DMS53 treated with DMSO at 0.1 percent for 48 hours (cell line): ENCODE results near the gene ENDOG.
"Not testable (repeated sequence)": the region's sequence is repeated elsewhere in the genome, so short reads cannot be mapped to it uniquely, and the experiment has no call there.

Experiments used
- DNase-seq: peaks from one replicate; lab custom pipeline; 2025; ENCODE audit not compliant: unreplicated experiment; lab: John Stamatoyannopoulos, UW

Gene ENDOG

GRCh38 chr9:128818099-128818838, at the start of gene ENDOG:
Gene ENDOG (plus strand): TSS chr9:128818500. CDS start chr9:128818685, 185 bp downstream.
- DNase-seq = peak; percentile 97

- DNase-seq = no peak
These were observed 49.7 kb upstream of the ENDOG start for GRCh38 chr9:128768606-128769005.

- no peak for DNase-seq
These were observed 47.8 kb upstream of the ENDOG start for GRCh38 chr9:128770286-128771030.

DNA sequence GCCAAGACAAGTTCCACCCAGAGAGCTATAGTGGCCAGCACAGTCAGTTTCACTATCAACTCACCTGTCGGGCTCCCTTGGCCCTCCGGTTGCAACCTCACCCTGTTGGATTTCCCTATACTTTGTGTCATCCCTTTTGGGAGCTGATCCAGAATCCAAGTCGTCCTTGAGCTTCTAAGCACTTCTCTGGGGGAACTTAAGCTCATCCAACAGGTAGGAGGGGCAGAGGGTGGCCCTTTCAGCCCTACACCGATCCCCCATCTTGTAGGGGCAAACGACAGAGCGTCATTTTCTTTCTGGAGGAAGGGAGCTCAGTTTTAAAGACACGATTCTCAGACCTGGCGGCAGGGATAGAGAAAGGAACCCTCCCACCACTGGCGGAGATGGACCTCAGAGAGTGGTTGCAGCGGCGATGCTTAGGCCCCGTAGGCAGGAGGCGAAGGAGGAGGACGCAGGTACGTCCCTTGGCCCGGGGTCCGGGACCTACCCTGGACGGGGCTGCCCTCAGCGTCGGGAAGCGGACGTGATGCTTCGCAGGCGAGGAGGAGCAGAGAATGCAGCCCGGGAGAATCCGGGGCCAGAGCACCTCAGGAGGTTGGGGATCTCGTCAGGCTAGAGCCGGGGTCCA, 47.1 kb upstream of the ENDOG start:
- DNase-seq = no peak

GRCh38 chr9:128771745-128772519, 46.4 kb upstream of the ENDOG start, which contains the start of gene ZER1:
Gene ZER1 (minus strand): TSS chr9:128771927. CDS start chr9:128755565, 16,362 bp downstream.
- DNase-seq = peak; percentile 88

DNA sequence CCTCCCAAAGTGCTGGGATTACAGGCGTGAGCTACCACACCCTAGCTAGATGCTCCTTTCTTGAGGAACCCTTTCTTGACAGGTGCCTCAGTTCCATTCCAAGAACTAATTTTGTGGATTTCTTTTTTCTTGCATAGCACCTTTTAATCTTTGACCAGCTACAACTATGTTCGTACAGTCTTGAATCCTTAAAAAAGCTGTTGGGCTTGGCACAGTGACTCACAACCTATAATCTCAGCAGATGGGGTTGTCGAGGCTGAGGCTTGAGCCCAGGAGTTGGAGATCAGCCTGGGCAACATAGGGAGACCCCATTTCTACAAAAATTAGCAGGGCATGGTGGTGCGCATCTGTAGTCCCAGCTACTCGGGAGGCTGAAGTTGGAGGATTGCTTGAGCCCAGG, 45.3 kb upstream of the ENDOG start:
- no peak for DNase-seq

GRCh38 chr9:128774804-128775203, 43.5 kb upstream of the ENDOG start:
- DNase-seq = no peak

GRCh38 chr9:128780093-128780492, 38.2 kb upstream of the ENDOG start:
- not testable (repeated sequence) for DNase-seq

GRCh38 chr9:128781187-128782070, 36.9 kb upstream of the ENDOG start:
- DNase-seq = no peak

- DNase-seq = no peak
These were observed 35.6 kb upstream of the ENDOG start for GRCh38 chr9:128782669-128783068.

DNA sequence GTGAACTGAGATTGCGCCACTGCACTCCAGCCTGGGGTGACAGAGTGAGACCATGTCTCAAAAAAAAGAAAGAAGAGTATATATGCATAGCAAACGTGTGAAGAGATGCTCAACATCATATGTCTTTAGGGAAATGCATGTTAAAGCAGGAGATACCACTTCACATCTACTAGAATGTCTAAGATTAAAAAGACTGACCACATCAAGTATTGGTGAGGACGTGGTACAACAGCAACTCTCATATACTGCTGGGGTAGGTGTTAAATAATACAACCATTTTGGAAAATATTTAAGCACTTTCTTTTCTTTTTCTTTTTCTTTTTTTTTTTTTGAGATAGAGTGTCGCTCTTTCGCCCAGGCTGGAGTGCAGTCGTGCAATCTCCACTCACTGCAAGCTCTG, 32.9 kb upstream of the ENDOG start:
- DNase-seq = no peak

DNA sequence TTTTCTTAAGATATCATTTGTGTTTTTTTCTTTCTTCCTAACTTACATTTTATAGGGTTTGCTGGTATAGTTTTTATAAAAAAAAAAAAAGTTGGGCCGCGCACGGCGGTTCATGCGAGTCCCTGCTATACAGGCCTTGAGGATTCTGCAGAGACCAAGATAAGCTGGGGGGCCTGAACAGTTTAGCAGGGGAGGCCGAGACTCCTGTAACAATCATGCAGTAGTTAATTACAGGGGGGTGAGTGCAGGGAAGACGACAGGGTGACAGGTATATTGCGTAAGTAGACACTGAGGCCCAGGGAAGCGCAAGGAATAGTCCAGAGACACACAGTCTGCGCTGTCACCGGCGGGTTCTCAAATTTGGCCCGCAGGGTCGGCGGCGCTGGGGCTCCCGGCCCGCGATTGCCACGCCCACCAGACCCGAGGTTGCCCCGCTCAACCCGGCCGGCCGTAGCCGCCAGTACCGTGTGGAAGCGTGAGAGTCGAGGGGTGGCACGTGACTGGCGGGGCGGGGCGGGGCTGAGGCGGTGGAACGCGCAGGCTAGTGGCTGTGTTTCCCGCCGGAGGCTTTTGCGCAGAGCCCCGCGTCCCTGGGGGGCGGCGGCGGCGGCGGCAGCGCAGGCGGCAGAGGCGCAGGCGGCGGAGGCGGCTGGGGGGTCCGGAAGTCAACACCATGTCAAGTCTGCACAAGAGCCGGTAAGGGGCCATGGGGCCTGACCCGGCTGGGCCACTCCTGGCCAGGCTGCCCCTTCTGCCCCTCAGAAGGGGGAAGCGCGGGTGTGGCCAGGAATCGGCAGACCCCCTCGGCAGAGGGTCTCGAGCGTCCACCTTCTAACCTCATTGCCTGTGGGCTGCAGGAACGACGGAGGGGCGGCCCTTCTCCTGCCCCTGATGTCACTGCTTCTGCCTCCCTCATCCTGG, 31.4 kb upstream of the ENDOG start, which contains the start of gene TBC1D13:
TBC1D13 (plus strand) TSS at position 573 of the 921 bp plus-strand sequence; CDS start at position 674, 101 bp downstream.
- DNase-seq = peak; percentile 61

GRCh38 chr9:128787659-128788058, 30.6 kb upstream of the ENDOG start:
- no peak for DNase-seq

GRCh38 chr9:128788445-128788844, 29.9 kb upstream of the ENDOG start:
- no peak for DNase-seq

DNA sequence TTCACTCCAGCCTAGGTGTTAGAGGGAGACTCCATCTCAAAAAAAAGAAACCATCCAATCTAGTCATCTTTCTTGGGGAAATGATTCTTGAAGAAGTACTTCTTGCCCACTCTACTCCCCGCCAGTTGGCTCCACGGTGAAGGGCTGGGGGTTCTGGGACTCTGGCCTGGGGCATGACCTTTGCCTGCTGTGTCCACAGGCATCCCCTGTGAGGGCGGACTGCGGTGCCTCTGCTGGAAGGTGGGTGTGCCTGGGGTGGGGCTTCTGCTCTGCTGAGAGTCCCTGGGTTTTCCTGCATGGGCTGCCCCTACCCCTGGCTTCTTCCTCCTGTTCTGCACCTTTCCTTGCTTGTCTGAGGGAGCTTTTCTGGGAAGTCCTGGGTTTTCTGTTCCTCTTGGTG, 27.8 kb upstream of the ENDOG start:
- DNase-seq = no peak

DNA sequence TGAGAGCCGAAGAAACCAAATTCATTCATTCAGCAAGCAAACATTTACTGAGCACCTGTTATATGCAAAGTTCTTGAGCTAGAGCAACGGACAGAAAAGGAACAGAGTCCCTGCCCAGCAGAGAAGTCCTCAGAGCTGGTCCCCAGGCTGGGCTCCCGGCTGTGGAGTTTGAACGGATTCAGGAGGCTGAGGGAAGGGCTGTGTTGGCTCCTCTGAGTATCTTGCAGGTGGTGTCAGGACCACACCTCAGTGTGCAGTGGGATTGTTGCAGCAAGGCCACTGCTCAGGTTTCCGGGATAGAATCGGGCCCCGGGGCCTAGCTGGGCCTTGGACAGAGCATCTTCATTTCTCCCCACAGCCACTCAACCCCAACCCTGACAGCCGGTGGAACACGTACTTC, 26.2 kb upstream of the ENDOG start:
- no peak for DNase-seq

DNA sequence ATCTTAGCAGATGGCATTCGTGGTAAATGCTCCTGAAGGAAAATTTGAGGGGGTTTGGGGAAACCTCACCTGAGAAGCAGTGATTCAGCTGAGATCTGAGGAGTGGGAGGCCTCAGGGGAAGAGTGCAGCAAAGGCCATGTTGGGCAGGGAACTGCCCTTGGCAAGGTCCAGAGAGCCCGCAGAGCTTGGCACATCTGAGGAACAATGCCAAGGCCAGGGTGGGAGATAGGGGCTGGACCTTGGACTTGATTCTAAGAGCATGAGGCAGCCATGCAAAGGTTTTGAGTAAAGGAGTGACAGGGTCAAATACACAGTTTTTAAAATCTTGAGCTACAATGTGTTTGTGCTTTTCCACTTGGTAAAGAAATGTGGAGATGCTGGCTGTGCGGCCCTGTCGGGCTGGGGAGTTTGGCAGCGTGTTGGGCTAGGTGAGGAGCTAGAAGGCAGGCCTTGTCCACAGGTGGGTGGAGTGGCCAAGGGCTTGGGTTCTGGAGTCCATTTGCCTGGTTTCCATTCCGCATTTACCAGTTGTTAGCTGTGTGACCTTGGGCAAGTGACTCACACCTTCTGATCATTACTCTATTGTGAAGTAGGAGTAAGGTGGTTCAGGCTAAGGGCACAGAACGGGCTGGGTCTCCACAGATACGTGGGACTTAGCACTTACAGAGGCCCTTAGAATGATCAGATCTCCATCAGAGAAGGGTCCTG, 25.2 kb upstream of the ENDOG start:
- no peak for DNase-seq

DNA sequence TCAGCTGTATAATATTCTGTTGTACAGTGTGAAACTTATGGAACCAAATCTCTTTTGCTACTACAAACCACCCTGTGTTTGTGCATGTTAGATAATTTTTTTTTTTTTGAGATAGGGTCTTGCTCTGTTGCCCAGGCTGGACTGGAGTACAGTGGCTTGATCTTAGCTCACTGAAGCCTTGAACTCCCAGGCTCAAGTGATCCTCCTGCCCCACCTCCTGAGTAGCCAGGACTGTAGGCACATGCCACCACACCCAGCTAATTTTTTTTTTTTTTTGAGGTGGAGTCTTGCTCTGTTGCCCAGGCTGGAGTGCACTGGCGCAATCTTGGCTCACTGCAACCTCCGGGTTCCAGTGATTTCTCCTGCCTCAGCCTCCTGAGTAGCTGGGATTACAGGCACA, 23.3 kb upstream of the ENDOG start:
- DNase-seq = not testable (repeated sequence)
